MV-4-11 (cell line): ENCODE measurements around the gene GPD1.

ENCODE experiments used
- DNase-seq: peaks from one replicate; lab custom pipeline; 2025; lab: John Stamatoyannopoulos, UW

GPD1 gene

GRCh38 chr12:50101663-50102062, 2.1 kb upstream of the GPD1 start:
- DNase-seq: no peak

DNA sequence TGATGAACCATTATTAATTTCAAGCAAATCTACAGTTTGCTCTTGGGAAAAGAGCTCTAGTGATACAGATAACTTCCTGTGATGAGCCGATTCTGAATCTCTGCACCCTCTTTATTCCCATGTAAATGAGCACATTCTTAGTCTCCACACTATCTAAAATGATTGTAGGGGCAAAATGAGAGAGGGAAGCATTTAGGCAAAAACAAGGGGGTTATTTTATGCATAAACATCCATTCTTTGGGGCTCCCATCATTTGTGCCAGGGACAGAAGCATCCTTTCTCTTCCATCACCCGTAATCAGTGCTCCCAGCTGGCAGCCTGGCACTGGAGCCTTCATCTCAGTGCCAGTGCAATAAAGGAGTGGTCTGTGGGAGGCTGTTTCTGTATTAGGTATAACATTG, 1.7 kb upstream of the GPD1 start:
- DNase-seq: no peak

DNA sequence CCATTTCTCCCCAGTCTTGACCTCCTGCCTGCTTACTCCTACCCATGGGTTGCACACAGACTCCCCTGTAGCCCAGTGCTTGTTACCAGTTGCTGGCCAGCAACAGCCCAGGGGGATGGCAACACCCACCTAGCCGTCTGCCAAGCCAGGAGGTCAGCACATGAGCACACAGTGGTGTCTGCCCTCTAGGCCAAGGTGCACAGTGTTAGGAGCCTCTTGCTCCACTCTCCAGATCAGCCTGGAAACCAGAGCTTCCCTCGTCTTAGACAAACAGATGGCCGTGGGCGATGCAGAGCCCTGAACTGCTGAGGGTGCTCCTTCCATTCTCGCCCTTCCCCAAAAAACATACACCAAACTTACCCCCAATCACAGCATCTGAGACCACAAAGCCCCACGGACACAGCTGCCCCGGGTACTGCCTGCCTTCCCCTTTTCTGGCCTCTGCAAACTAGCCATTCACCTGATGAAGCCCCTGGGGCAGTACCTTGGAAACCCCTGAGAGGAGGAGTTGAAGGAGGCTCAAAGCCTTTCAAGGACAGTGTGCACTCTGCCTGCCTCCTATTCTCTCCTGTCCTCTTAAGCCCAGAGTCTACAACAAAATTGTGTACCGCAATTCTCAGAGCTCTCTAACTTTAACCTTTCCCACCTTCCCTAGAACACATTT, 1.0 kb upstream of the GPD1 start:
- no peak for DNase-seq

- DNase-seq: no peak
These were observed 457 bp upstream of the GPD1 start for GRCh38 chr12:50103351-50103750.

DNA sequence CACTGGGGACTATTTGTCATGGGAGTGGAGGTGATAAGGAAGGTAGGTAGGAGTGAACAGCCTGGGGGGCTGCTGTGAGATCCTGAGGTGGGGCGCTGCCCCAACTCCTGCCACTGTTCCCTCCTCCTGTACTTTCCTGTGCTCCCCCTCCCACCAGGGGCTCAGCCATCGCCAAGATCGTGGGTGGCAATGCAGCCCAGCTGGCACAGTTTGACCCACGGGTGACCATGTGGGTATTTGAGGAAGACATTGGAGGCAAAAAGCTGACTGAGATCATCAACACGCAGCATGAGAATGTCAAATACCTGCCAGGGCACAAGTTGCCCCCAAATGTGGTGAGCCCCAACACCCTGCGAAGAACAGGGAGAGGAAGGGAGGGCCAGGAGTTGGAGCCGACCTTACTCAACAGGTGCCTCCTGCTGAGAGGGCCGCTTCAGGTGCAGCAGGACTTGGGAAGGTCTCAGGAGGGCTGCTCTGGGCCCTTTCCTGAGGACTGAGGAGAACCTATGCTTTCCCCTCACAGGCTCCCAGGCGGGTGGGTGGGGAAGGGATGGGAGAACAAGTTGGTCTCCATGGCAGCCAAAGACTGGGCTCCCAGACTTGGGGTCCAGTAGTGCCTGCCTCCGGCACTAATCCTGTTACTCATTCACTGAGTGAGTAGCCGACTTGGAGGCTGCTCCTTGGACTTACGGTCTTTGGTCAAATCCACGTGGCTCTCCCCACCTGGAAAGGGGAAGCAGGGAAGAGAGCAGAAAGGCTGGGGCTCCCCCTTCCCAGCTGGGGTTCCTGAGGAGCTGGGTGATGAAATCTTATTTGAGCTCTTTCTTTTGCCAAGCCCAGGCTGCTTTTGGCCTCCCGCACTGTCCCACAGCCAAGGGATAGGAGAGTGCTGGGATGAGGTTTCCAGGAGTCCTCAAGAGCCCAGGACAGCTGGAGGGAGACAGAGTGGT, 884 bp downstream of the GPD1 start:
- DNase-seq: no peak

DNA sequence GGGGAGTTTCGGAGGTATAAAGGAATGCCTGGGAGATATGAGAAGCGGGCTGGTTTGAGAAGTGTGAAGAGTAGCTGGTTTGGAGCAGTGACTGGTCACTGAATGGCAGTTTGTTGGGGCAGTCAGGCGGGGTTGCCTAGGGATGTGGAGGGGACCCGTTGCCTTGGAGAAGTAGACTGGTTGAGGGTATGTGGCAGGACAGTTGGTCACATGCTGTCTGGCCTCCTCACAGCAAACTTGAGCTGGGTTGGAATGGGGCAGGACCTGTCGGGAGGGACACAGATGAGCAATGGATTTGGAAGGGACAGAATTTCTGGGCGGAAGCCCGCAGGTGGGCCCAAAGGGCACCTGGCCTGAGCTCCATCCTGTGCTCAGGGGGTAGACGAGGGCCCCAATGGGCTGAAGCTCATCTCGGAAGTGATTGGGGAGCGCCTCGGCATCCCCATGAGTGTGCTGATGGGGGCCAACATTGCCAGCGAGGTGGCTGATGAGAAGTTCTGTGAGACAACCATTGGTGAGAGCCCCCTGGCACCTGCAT, 2.2 kb downstream of the GPD1 start:
- DNase-seq: no peak

- no peak for DNase-seq
These were observed 3.1 kb downstream of the GPD1 start for GRCh38 chr12:50106907-50107306.

- no peak for DNase-seq
These were observed 3.8 kb downstream of the GPD1 start for GRCh38 chr12:50107416-50108268.

GRCh38 chr12:50109319-50109718, 5.5 kb downstream of the GPD1 start:
- no peak for DNase-seq

GRCh38 chr12:50110127-50110761, 6.4 kb downstream of the GPD1 start:
- peak; percentile 6 for DNase-seq

DNA sequence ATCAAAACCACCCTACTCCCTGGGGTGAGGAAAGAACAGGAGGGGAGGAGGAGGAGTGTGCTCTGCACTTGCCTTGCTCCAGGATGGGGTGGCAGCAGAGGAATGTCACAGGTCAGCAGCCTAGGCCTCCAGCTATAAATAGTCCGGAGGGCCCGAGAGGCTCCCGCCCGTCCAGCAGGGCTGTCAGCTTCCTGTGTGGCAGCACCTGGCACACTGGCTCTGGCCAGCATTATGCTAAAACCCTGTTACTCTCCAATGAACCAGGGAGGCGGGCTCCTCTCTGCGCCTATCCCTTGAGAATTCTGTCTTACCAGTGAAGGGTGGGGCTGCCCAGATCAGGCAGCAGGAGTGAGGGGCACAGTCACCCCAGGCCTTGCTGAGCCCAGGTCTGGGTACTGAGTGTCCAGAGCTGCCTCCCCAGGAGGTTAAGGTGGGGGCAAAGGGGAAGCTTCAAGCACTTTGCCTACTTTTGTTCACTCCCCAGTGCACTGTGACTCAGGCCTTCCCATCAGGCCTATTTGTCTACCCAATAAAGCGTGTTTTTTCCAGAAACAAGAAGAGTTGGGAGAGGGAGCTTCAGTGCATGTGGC, 7.0 kb downstream of the GPD1 start:
- DNase-seq: no peak

DNA sequence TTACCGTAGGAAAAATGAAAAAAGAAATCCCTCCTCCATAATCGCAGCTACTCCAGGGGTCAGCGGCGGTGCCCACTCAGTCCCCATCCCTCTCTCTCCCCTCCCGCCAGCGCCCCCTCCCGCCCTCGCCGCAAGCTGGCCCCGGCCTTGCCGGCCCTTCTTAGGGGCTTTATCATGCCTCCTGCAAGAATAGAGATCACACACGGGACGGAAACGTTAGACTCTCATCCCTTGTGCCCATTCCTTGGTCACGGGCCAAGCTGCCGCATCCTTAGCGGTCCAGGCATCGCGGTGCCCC, 7.5 kb downstream of the GPD1 start:
- DNase-seq: no peak

- peak; percentile 99 for DNase-seq
These were observed 8.1 kb downstream of the GPD1 start, which contains the start of gene COX14 for GRCh38 chr12:50111693-50112455. COX14 (plus strand) TSS chr12:50112236; CDS start chr12:50120044, 7,808 bp downstream.

- DNase-seq: peak; percentile 66
These were observed 8.8 kb downstream of the GPD1 start for GRCh38 chr12:50112456-50113218.

DNA sequence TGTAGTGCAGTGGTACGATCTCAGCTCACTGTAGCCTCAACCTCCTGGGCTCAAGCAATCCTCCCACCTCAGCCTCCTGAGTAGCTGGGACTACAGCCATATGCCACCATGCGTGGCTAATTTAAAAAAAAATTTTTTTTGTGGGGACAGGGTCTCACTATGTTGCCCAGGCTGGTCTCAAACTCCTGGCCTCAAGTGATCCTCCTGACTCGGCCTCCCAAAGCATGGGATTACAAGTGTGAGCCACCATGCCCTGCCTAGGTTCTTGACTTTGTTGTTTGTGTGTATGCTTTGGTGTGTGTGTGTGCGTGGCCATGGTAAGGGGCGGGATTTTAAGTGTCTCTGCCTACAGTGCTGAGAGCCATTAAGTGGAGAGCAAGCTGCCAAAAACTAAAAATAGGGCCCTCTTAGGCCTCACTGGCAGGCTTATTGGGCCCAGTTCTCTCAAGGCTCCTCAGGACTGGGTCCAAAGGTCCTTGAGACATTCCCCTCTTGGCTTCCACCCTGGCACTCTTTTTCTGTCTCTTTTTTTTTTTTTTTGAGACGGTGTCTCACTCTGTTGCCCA, 13.3 kb downstream of the GPD1 start:
- DNase-seq: no peak

DNA sequence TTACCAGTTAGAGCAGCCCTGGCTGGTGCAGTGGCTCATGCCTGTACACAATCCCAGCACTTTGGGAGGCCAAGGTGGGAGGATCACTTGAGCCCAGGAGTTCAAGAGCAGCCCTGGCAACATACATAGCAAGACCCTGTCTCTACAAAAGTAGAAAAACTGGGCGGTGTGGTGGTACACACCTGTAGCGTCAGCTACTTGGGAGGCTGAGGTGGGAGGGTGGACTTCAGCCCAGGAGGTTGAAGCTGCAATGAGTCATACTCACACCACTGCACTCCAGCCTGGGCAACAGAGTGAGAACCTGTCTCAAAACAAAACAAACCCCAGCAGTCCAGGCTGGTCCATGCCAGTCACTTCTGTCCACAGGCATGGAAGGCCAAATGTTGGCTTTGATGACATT, 15.6 kb downstream of the GPD1 start:
- no peak for DNase-seq

- DNase-seq: no peak
These were observed 16.7 kb downstream of the GPD1 start for GRCh38 chr12:50120521-50120920.

DNA sequence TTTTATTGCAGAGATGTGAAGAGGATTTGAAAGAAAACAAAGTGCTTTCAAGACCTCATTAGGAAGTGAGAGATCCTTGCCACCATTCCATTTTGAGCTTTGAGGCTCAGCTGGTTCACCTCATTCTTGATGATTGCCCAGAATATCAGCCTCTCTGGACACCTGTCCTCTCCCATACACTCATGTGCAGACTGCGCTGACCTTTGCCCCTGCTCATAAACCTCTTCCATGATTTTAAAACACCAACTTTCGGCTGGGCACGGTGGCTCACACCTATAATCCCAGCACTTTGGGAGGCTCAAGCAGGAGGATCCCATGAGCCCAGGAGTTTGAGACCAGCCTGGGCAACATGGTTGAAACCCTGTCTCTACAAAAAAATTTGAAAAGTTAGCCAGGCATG, 17.1 kb downstream of the GPD1 start:
- DNase-seq: no peak

GRCh38 chr12:50121641-50122040, 17.8 kb downstream of the GPD1 start:
- no peak for DNase-seq
